ENCODE results near the gene MSMP.

GRCh38 chr9:35763181-35763580 is 9.1 kb upstream of the MSMP start:
- TF ChIP-seq POLR2A (IDR thresholded peaks at IDR 0.05), result no peak
- no peak for TF ChIP-seq CTCF (IDR thresholded peaks at IDR 0.05)
- TF ChIP-seq EP300 (IDR thresholded peaks at IDR 0.05; ENCODE audit: low read depth), result no peak
- TF ChIP-seq POLR2AphosphoS5 (IDR thresholded peaks at IDR 0.05), result no peak
